Measurements from ENCODE around the gene PLBD1. TPM values are rescaled to one million over a fixed set of nuclear protein-coding genes. Genes with fewer than 3 reads are reported as not detected.

PLBD1 gene
- total RNA-seq, 4 donors from 2014 or later = 30.8 to 74.6 (median 40.4) TPM

DNA sequence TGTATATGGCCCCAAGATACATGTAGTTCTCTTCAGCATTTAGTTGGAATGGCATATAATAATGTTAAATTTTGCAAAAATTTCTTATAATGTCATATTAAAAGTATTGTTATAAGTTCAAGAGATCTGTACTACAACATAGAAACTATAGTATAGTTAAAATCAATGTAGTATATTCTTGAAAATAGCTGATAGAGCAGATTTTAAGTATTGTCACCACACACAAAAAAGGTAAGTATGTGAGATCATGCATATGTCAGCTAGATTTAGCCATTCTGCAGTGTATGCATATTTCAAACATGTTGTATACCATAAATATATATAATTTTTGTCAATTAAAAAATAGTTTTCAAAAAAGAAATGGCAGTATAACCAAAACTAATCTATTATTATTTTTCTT is 86.5 kb downstream of the PLBD1 start:
- no peaks in the 10 kb centered on the region for H3K4me1 ChIP-seq
- intact Hi-C loops (cut with DNase I; ENCODE audit: low total_unique reads) = no loop called here
- H3K27me3 ChIP-seq = no peaks in the 10 kb centered on the region
- in situ Hi-C loops (cut with MboI; ENCODE audit: low pct_ligation_motif_present in 1 of 4, low pct_unique_long_range_greater_than_20kb in 1 of 4, low sequenced_read_pairs in 3 of 4) = no loop called here
- no peak overlapping the region for H3K4me3 ChIP-seq
- H3K36me3 ChIP-seq = peaks cover 0 to 92% (median 28%) of the 10 kb centered on the region in 4 donors
- TF ChIP-seq, protein P1, sequence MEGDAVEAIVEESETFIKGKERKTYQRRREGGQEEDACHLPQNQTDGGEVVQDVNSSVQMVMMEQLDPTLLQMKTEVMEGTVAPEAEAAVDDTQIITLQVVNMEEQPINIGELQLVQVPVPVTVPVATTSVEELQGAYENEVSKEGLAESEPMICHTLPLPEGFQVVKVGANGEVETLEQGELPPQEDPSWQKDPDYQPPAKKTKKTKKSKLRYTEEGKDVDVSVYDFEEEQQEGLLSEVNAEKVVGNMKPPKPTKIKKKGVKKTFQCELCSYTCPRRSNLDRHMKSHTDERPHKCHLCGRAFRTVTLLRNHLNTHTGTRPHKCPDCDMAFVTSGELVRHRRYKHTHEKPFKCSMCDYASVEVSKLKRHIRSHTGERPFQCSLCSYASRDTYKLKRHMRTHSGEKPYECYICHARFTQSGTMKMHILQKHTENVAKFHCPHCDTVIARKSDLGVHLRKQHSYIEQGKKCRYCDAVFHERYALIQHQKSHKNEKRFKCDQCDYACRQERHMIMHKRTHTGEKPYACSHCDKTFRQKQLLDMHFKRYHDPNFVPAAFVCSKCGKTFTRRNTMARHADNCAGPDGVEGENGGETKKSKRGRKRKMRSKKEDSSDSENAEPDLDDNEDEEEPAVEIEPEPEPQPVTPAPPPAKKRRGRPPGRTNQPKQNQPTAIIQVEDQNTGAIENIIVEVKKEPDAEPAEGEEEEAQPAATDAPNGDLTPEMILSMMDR (IDR thresholded peaks at IDR 0.05) = no peak
- TF ChIP-seq POLR2A (IDR thresholded peaks at IDR 0.05) = no peak
- TF ChIP-seq EP300 (IDR thresholded peaks at IDR 0.05; ENCODE audit: low read depth) = no peak
- no peak for TF ChIP-seq POLR2AphosphoS5 (IDR thresholded peaks at IDR 0.05)
- H3K9me3 ChIP-seq = peaks cover 0 to 1% of the 10 kb centered on the region in 2 donors
- no peak for DNase-seq
- H3K27ac ChIP-seq = no peak overlapping the region

DNA sequence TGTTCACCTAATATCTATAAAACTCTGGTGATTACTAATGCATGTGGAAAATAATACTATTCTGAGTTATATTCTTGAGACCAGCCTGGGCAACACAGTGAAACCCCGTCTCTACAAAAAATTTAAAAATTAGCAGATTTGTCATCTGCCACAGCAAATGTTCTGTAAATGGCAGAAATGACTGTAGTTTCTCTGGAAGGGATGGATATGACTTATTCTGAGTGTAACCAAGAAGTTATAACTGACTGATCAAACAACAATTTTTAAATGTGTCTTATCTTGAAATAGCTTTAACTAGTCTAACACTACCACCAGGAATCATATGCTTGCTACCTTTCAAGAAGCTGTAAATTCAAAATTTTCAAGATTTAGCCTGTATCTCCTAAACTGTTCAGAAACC is 88.7 kb downstream of the PLBD1 start:
- DNase-seq = no peak
- in situ Hi-C loops (cut with MboI; ENCODE audit: low pct_ligation_motif_present in 1 of 4, low pct_unique_long_range_greater_than_20kb in 1 of 4, low sequenced_read_pairs in 3 of 4) = no loop called here
- H3K27ac ChIP-seq = no peak overlapping the region
- WGBS, 2 donors (ENCODE audit: low coverage in 1 of 2) = 74 to 83% methylated on average over 1 of the region's 1 CpG
- H3K27me3 ChIP-seq = no peaks in the 10 kb centered on the region
- H3K4me3 ChIP-seq = no peak overlapping the region
- H3K4me1 ChIP-seq = no peaks in the 10 kb centered on the region
- peaks cover 0 to 94% (median 28%) of the 10 kb centered on the region in 4 donors for H3K36me3 ChIP-seq
- peaks cover 20 to 23% of the 10 kb centered on the region in 2 donors for H3K9me3 ChIP-seq
- intact Hi-C loops (cut with DNase I; ENCODE audit: low total_unique reads) = no loop called here
- TF ChIP-seq POLR2AphosphoS5 (IDR thresholded peaks at IDR 0.05) = no peak
- TF ChIP-seq POLR2A (IDR thresholded peaks at IDR 0.05) = no peak
- no peak for TF ChIP-seq EP300 (IDR thresholded peaks at IDR 0.05; ENCODE audit: low read depth)
- TF ChIP-seq, protein P1 (IDR thresholded peaks at IDR 0.05) = no peak

DNA sequence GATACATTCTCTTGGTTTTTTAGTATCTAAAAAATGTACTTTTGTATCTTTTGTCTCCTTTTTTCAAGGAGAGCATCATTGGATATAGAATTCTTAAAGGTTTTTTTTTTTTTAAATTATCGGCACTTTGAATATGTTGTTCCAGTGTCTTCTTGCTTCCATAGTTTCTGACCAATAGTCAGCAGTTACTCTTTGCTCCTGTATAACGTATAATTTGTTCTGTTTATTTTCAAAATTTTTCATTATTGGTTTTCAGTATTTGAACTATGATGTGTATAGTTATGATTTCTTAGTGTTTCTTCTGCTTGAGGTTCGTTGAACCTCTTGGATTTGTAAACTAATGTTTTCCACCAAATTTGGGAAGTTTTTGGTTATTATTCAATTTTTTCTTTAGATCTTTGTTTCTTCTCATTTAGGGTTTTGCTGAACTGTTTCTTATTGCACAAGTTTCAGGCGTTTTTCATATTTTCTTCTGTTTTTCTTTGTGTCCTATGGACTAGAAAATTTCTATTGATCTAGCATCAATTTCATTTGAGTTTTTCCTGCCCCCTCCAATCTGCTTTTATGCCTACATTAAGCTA is 93.9 kb downstream of the PLBD1 start:
- peaks cover 34 to 45% of the 10 kb centered on the region in 2 donors for H3K9me3 ChIP-seq

DNA sequence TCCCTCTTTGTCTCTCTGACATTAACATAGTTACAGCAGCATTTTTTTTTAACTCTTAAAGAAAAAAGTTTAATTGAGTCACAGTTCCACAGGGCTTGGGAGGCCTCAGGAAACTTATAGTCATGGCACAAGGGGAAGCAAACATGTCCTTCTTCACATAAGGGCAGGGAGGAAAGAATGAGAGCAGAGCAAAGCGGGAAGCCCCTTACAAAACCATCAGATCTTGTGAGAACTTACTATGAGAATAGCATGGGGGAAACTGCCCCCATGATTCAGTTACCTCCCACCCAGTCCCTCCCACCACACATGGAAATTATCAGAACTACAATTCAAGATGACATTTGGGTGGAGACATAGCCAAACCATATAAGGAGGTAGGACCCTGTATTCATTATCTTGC is 96.2 kb downstream of the PLBD1 start:
- Histone ChIP-seq H3K4me3 (no peak overlapping the region), H3K36me3 (peaks cover 0 to 62% (median 31%) of the 10 kb centered on the region in 4 donors), H3K27me3 (no peaks in the 10 kb centered on the region), H3K4me1 (peaks cover 0 to 8% (median 0%) of the 10 kb centered on the region in 4 donors), H3K27ac (no peak overlapping the region), H3K9me3 (peaks cover 34 to 45% of the 10 kb centered on the region in 2 donors)
- TF ChIP-seq POLR2A (IDR thresholded peaks at IDR 0.05) = no peak
- TF ChIP-seq, protein P1 (IDR thresholded peaks at IDR 0.05) = no peak
- TF ChIP-seq POLR2AphosphoS5 (IDR thresholded peaks at IDR 0.05) = no peak
- no peak for TF ChIP-seq EP300 (IDR thresholded peaks at IDR 0.05; ENCODE audit: low read depth)
- no peak for DNase-seq
- in situ Hi-C loops (cut with MboI; ENCODE audit: low pct_ligation_motif_present in 1 of 4, low pct_unique_long_range_greater_than_20kb in 1 of 4, low sequenced_read_pairs in 3 of 4) = no loop called here
- 100% methylated on average over 1 of the region's 1 CpG for WGBS, 2 donors (ENCODE audit: low coverage in 1 of 2)
- intact Hi-C loops (cut with DNase I; ENCODE audit: low total_unique reads) = no loop called here

More for the DNA sequence above, 93.9 kb downstream of the PLBD1 start:
- WGBS, 2 donors (ENCODE audit: low coverage in 1 of 2) = 89 to 90% methylated on average over 4 of the region's 4 CpGs
- intact Hi-C loops (cut with DNase I; ENCODE audit: low total_unique reads) = no loop called here
- Histone ChIP-seq H3K36me3 (peaks cover 0 to 77% (median 30%) of the 10 kb centered on the region in 4 donors), H3K4me3 (no peak overlapping the region), H3K4me1 (no peaks in the 10 kb centered on the region), H3K27ac (no peak overlapping the region), H3K27me3 (no peaks in the 10 kb centered on the region)
- TF ChIP-seq, protein P1 (IDR thresholded peaks at IDR 0.05) = no peak
- TF ChIP-seq POLR2A (IDR thresholded peaks at IDR 0.05) = no peak
- no peak for TF ChIP-seq EP300 (IDR thresholded peaks at IDR 0.05; ENCODE audit: low read depth)
- in situ Hi-C loops (cut with MboI; ENCODE audit: low pct_ligation_motif_present in 1 of 4, low pct_unique_long_range_greater_than_20kb in 1 of 4, low sequenced_read_pairs in 3 of 4) = no loop called here
- no peak for DNase-seq

Measured in transverse colon (tissue), 4 donors.